GM19372 (cell line): ENCODE data around the gene IFNG.
"Not testable (repeated sequence)": the region's sequence is repeated elsewhere in the genome, so short reads cannot be mapped to it uniquely, and the experiment has no call there.

Experiments used
- ATAC-seq: cut with Tn5 transposase; IDR thresholded peaks from one replicate; pipeline ENCODE4 v1.9.1; 2021; ENCODE audit warnings: mild to moderate bottlenecking, low read depth, moderate library complexity; ENCODE audit not compliant: unreplicated experiment

IFNG gene

GRCh38 chr12:68159681-68160304 lies at the start of gene IFNG:
Gene IFNG, minus strand, starts transcription at chr12:68159740. Its CDS starts 125 bp downstream, at chr12:68159615.
- no peak for ATAC-seq

GRCh38 chr12:68209048-68209728 lies 49.6 kb upstream of the IFNG start:
- ATAC-seq: not testable (repeated sequence)

GRCh38 chr12:68207276-68207675 lies 47.7 kb upstream of the IFNG start:
- ATAC-seq: no peak

- no peak for ATAC-seq
Observed at GRCh38 chr12:68206446-68206845, 46.9 kb upstream of the IFNG start.

- ATAC-seq: no peak
Observed at GRCh38 chr12:68203460-68203875, 43.9 kb upstream of the IFNG start.

GRCh38 chr12:68200854-68201253 lies 41.3 kb upstream of the IFNG start:
- no peak for ATAC-seq

GRCh38 chr12:68199127-68199526 lies 39.6 kb upstream of the IFNG start:
- no peak for ATAC-seq

GRCh38 chr12:68198507-68199086 lies 39.1 kb upstream of the IFNG start:
- ATAC-seq: no peak

GRCh38 chr12:68190301-68190700 lies 30.8 kb upstream of the IFNG start:
- no peak for ATAC-seq

GRCh38 chr12:68189821-68190242 lies 30.3 kb upstream of the IFNG start:
- no peak for ATAC-seq

GRCh38 chr12:68185598-68185997 lies 26.1 kb upstream of the IFNG start:
- ATAC-seq: no peak

- peak; percentile 67 for ATAC-seq
Observed at GRCh38 chr12:68180792-68181744, 21.5 kb upstream of the IFNG start.

- no peak for ATAC-seq
Observed at GRCh38 chr12:68178774-68179439, 19.4 kb upstream of the IFNG start.

GRCh38 chr12:68178184-68178583 lies 18.6 kb upstream of the IFNG start:
- ATAC-seq: no peak

- ATAC-seq: no peak
Observed at GRCh38 chr12:68177562-68177961, 18.0 kb upstream of the IFNG start.

- ATAC-seq: no peak
Observed at GRCh38 chr12:68176257-68176656, 16.7 kb upstream of the IFNG start.

GRCh38 chr12:68175557-68176061 lies 16.1 kb upstream of the IFNG start:
- ATAC-seq: peak; percentile 86

- not testable (repeated sequence) for ATAC-seq
Observed at GRCh38 chr12:68174761-68175160, 15.2 kb upstream of the IFNG start.

- no peak for ATAC-seq
Observed at GRCh38 chr12:68173792-68174191, 14.3 kb upstream of the IFNG start.

GRCh38 chr12:68170726-68171125 lies 11.2 kb upstream of the IFNG start:
- no peak for ATAC-seq
